HG03521 (cell line): ENCODE data around the gene STARD3.
"Not testable (repeated sequence)": the region's sequence is repeated elsewhere in the genome, so short reads cannot be mapped to it uniquely, and the experiment has no call there.

Source experiments
- ATAC-seq: cut with Tn5 transposase; IDR thresholded peaks from one replicate; pipeline ENCODE4 v1.9.1; 2021; ENCODE audit warnings: mild to moderate bottlenecking, moderate library complexity; ENCODE audit not compliant: unreplicated experiment

STARD3 gene

GRCh38 chr17:39687101-39687545 is 50.2 kb downstream of the STARD3 start:
- no peak for ATAC-seq

- peak; percentile 86 for ATAC-seq
These were observed 50.9 kb downstream of the STARD3 start, which contains the start of gene PGAP3 for GRCh38 chr17:39687546-39688474. PGAP3 (minus strand) TSS chr17:39688057; CDS start chr17:39688014, 43 bp downstream.

- ATAC-seq, result no peak
These were observed 51.5 kb downstream of the STARD3 start for GRCh38 chr17:39688475-39688835.

- no peak for ATAC-seq
These were observed 52.0 kb downstream of the STARD3 start for GRCh38 chr17:39688945-39689344.

- no peak for ATAC-seq
These were observed 57.6 kb downstream of the STARD3 start for GRCh38 chr17:39694593-39694992.

GRCh38 chr17:39695089-39695474 is 58.1 kb downstream of the STARD3 start:
- no peak for ATAC-seq

GRCh38 chr17:39696731-39697130 is 59.8 kb downstream of the STARD3 start:
- no peak for ATAC-seq

GRCh38 chr17:39697961-39698360 is 61.0 kb downstream of the STARD3 start:
- no peak for ATAC-seq

- not testable (repeated sequence) for ATAC-seq
These were observed 62.3 kb downstream of the STARD3 start for GRCh38 chr17:39699157-39699817.

- ATAC-seq, result no peak
These were observed 62.8 kb downstream of the STARD3 start, which contains the start of gene ERBB2 for GRCh38 chr17:39699818-39700147. ERBB2 (plus strand) TSS chr17:39700064; CDS start chr17:39700239, 175 bp downstream.

- no peak for ATAC-seq
These were observed 63.4 kb downstream of the STARD3 start for GRCh38 chr17:39700148-39700987.

- ATAC-seq, result no peak
These were observed 64.3 kb downstream of the STARD3 start for GRCh38 chr17:39701012-39701783.

- ATAC-seq, result no peak
These were observed 65.0 kb downstream of the STARD3 start for GRCh38 chr17:39701784-39702422.

- no peak for ATAC-seq
These were observed 66.3 kb downstream of the STARD3 start for GRCh38 chr17:39702901-39703893.

- no peak for ATAC-seq
These were observed 67.0 kb downstream of the STARD3 start for GRCh38 chr17:39703913-39704312.

- no peak for ATAC-seq
These were observed 68.0 kb downstream of the STARD3 start for GRCh38 chr17:39704821-39705551.

- ATAC-seq, result no peak
These were observed 68.9 kb downstream of the STARD3 start for GRCh38 chr17:39705786-39706348.

- no peak for ATAC-seq
These were observed 69.4 kb downstream of the STARD3 start for GRCh38 chr17:39706383-39706782.
